Esophagus squamous epithelium (tissue), 5 donors: ENCODE data around the gene CTBP1. TPM values are rescaled to one million over a fixed set of nuclear protein-coding genes. Genes with fewer than 3 reads are reported as not detected.

ENCODE experiments used
- DNase-seq: peaks from one replicate; lab custom pipeline; 2025; lab: John Stamatoyannopoulos, UW
- H3K27ac ChIP-seq, 4 donors: fragments of 200-600 bp; sonication (generic); one replicate each; pipeline ENCODE4 v1.5.1; 2016 to 2019; ENCODE audit warnings: mild to moderate bottlenecking in 1 of 4
- H3K27me3 ChIP-seq, 4 donors: fragments of 200-600 bp; sonication (generic); 1 replicate in 3 of 4; 2 replicates in 1 of 4; pipeline versions ENCODE4 v1.5.1 to v1.6.0; 2017 to 2021; ENCODE audit warnings: antibody characterized with exemption in 1 of 4
- H3K36me3 ChIP-seq, 3 donors: fragments of 200-600 bp; sonication (generic); one replicate each; pipeline ENCODE4 v1.5.1; 2016 to 2019
- H3K4me1 ChIP-seq, 3 donors: fragments of 200-600 bp; sonication (generic); one replicate each; pipeline ENCODE4 v1.5.1; 2017 to 2019
- H3K4me3 ChIP-seq, 4 donors: fragments of 200-600 bp; sonication (generic); 1 replicate in 3 of 4; 2 replicates in 1 of 4; pipeline ENCODE4 v1.5.1; 2016 to 2019; ENCODE audit warnings: mild to moderate bottlenecking in 2 of 4, moderate library complexity in 1 of 4
- H3K9me3 ChIP-seq, 3 donors: fragments of 200-600 bp; sonication (generic); one replicate each; pipeline ENCODE4 v1.5.1; 2016 to 2019
- POLR2A ChIP-seq, 4 donors: fragments of 450-650 bp; IDR thresholded peaks; one replicate each; pipeline ENCODE4 v1.6.1; 2017; ENCODE audit warnings: antibody characterized with exemption in 4 of 4, mild to moderate bottlenecking in 4 of 4, moderate library complexity in 3 of 4
- WGBS, 2 donors: methylation state at CpG; one replicate each; pipeline ENCODE4 v1.1.5; 2018; 5-methylcytosine and 5-hydroxymethylcytosine counted together
- intact Hi-C: fragments of 100-400 bp; cut with DNase I; formaldehyde crosslinking; loops from one replicate; pipeline ENCODE4 v1.15.0; 2022
- total RNA-seq, 4 donors: library from RNA; depleted of rRNA; stranded (reverse); fragments of >200 nt; gene quantifications; one replicate each; pipeline ENCODE4 v1.1.0, GENCODE V29; 2016
- TF ChIP-seq, protein P1 (sequence below), 6 experiments: fragments of 450-650 bp in 4 of 6; fragments of 200-600 bp in 2 of 6; sonication (generic) in 2 of 6; IDR thresholded peaks; one replicate each; pipeline ENCODE4 v1.5.1; 2016 to 2019; ENCODE audit warnings: antibody characterized with exemption in 6 of 6, mild to moderate bottlenecking in 4 of 6, moderate library complexity in 4 of 6
- donor health status: DM: yes; HTN: yes; CAD: no.

Gene CTBP1
- total RNA-seq, 4 donors from 2014 or later = 72.2 to 121 (median 113) TPM

DNA sequence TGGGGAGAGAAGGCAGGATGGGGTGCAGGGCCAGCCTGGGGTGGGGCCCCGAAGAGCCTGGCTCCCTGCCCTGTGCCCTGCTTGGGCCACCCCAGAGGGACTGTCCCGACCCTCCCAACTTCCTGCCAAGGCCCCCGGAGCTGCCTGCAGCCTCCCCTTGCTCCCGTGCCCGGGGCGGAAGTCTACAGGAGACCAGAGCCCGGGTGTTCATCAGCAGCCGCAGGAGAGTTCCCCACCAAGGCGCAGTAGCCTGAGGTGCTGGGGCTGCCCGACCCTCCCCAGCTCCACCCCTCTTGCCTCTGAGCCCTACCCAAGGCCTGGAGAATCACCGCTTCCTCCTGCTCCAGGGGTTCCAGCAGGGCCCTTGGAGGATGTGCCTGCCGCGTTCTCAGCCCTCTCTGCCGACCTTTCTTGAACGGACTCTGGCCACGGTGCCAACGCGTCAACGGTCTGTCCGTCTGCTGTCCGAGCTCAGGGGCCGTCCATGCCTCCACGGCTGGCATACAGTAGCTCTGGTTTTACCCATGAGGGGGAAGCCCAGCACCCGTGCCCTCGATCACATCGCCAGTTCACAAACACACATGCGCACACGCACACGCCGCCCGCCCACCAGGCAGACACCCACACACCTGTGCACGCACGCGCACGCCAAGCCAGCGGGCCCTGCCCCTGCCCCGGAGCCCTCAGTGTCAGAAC lies 40.5 kb downstream of the CTBP1 start:
- H3K9me3 ChIP-seq = no peaks in the 10 kb centered on the region
- 67 to 78% methylated on average over 14 to 25 of the region's 37 CpGs for WGBS, 2 donors
- H3K36me3 ChIP-seq = peaks cover 12 to 32% (median 14%) of the 10 kb centered on the region in 3 donors
- TF ChIP-seq, protein P1, sequence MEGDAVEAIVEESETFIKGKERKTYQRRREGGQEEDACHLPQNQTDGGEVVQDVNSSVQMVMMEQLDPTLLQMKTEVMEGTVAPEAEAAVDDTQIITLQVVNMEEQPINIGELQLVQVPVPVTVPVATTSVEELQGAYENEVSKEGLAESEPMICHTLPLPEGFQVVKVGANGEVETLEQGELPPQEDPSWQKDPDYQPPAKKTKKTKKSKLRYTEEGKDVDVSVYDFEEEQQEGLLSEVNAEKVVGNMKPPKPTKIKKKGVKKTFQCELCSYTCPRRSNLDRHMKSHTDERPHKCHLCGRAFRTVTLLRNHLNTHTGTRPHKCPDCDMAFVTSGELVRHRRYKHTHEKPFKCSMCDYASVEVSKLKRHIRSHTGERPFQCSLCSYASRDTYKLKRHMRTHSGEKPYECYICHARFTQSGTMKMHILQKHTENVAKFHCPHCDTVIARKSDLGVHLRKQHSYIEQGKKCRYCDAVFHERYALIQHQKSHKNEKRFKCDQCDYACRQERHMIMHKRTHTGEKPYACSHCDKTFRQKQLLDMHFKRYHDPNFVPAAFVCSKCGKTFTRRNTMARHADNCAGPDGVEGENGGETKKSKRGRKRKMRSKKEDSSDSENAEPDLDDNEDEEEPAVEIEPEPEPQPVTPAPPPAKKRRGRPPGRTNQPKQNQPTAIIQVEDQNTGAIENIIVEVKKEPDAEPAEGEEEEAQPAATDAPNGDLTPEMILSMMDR (IDR thresholded peaks at IDR 0.05) = no peak
- no peak for TF ChIP-seq POLR2A (IDR thresholded peaks at IDR 0.05)
- DNase-seq = no peak
- H3K4me3 ChIP-seq = peak overlapping the region in 1 of 4 donors; percentile 19
- no peaks in the 10 kb centered on the region for H3K27me3 ChIP-seq
- intact Hi-C loops = no loop called here
- peaks cover 44 to 99% (median 52%) of the 10 kb centered on the region in 3 donors for H3K4me1 ChIP-seq
- H3K27ac ChIP-seq = peak overlapping the region; percentile 36 to 85 (median 78)

DNA sequence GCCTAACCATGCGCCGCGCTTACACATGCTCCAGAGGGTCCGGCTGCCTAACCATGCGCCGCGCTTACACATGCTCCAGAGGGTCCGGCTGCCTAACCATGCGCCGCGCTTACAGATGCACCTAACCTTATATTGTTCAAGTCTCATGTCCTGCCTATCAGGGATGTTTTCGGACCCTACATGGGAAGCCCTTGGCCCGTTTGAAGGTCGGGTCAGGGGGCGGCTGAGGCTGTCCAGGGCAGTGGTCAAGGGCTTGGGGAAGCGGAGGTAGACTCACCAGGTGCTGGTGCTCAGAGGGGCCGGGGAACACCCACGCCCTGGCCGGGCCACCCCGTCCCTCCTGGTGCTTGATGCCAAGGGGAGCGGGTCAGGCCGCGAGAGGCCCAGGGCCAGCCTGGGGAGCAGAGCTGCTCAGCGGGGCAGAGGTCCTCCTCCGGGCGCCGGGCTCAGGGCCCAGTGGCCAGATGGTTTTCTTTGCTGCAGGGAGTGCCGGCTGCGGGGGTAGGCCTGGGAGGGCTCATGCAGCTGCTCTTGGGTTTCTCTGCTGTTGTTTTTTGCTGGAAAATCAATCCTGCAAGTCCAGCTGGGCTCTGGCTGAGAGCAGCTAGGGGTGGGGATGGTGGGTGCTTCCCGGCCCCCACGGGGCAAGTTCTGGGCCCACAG lies 41.2 kb downstream of the CTBP1 start:
- Histone ChIP-seq H3K27ac (peak overlapping the region; percentile 36 to 85 (median 78)), H3K4me1 (peaks cover 39 to 99% (median 55%) of the 10 kb centered on the region in 3 donors), H3K36me3 (peaks cover 6 to 25% (median 8%) of the 10 kb centered on the region in 3 donors), H3K27me3 (no peaks in the 10 kb centered on the region), H3K4me3 (peak overlapping the region in 1 of 4 donors; percentile 19), H3K9me3 (no peaks in the 10 kb centered on the region)
- intact Hi-C loops = no loop called here
- no peak for TF ChIP-seq POLR2A (IDR thresholded peaks at IDR 0.05)
- TF ChIP-seq, protein P1 (IDR thresholded peaks at IDR 0.05) = no peak
- WGBS, 2 donors = 92 to 96% methylated on average over 5 to 11 of the region's 31 CpGs
- DNase-seq = no peak

DNA sequence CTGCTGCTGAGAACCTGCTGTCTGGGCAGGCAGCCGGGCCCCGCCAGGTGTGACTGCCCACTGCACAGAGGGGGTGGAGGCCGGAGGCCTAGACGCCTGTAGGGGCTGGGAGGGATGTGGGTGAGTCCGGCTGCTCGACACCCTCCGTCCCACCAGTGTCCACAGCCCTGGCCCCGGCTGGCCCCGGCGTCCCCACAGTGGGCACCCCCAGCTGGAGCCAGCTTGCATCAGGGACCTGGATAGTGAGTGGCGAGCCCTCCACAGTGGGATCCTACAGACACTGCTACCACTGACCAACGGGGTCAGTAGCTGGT lies 41.8 kb downstream of the CTBP1 start:
- no peak for DNase-seq
- Histone ChIP-seq H3K4me1 (peaks cover 37 to 99% (median 53%) of the 10 kb centered on the region in 3 donors), H3K27me3 (no peaks in the 10 kb centered on the region), H3K27ac (peak overlapping the region in 2 of 4 donors; percentile 17 to 77), H3K9me3 (no peaks in the 10 kb centered on the region), H3K36me3 (peaks cover under 1 to 19% (median 6%) of the 10 kb centered on the region in 3 donors), H3K4me3 (no peak overlapping the region)
- TF ChIP-seq POLR2A (IDR thresholded peaks at IDR 0.05) = no peak
- TF ChIP-seq, protein P1 (IDR thresholded peaks at IDR 0.05) = no peak
- WGBS, 2 donors = 80% methylated on average over 2 of the region's 12 CpGs; no CpG with 5 or more reads in 1 of the 2 donors
- intact Hi-C loops = no loop called here

DNA sequence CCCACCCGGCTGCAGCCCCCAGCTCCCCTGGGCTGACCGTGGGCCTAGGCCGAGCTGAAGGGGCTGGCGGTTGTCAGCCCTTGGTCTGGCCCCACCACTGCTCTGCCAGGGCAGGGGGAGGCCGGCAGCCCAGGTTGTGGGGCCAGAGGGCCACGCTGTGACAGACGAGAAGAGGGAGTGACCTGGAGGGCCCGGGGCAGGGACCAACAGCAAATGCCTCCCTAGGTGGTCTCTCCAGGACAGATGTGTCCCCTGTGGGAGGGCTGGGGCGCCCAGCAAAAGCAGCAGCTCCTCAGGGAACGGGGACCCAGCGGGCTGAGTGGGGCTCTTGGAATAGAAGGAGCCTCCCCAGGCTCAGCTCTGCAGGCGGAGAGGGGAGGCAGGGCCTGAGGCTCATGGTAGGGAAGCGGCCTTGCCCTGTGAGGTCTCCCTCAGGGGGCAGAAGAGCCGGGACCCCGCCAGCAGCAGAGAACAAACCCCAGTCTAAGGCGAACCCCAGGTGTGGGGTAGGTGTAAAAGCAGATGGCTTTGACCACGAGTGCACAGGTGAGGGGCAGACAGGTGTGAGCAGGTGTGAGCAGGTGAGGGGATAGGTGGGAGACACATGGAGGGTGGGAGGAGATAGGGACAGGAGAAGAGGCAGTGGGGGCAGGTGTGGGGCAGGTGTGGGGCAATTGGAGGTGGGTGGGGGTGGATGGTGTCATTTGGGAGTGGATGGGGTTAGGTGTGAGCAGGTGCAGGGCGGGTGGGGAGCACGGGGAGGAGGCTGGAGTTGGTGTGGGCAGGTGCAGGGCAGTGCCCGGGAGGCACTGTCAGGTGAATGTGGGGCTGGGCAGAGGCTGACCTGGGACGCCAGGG lies 42.4 kb downstream of the CTBP1 start:
- Histone ChIP-seq H3K27ac (no peak overlapping the region), H3K4me3 (no peak overlapping the region), H3K27me3 (no peaks in the 10 kb centered on the region), H3K9me3 (no peaks in the 10 kb centered on the region), H3K4me1 (peaks cover 36 to 97% (median 52%) of the 10 kb centered on the region in 3 donors), H3K36me3 (peaks cover 0 to 16% (median 6%) of the 10 kb centered on the region in 3 donors)
- DNase-seq = no peak
- intact Hi-C loops = no loop called here
- WGBS, 2 donors = 83 to 88% methylated on average over 8 to 10 of the region's 21 CpGs
- no peak for TF ChIP-seq POLR2A (IDR thresholded peaks at IDR 0.05)
- TF ChIP-seq, protein P1 (IDR thresholded peaks at IDR 0.05) = no peak
